Caco-2 (cell line): ENCODE results near the gene ZDHHC13. TPM values are rescaled to one million over a fixed set of nuclear protein-coding genes. Genes with fewer than 3 reads are reported as not detected.

ENCODE experiments used
- BruUV-seq: library from RNA; stranded (reverse); fragments of 400-500 nt; replicated peaks from 2 replicates; lab custom pipeline; 2021; lab: Mats Ljungman, UMichigan
- CTCF ChIA-PET: fragments of 300-600 bp; sonication (Branson Sonifier 250); formaldehyde crosslinking; loops from one replicate; lab custom pipeline; 2022; ENCODE audit warnings: antibody characterized with exemption; lab: Charles Lee
- POLR2A ChIA-PET: fragments of 300-600 bp; sonication (Branson Sonifier 250); formaldehyde crosslinking; loops from one replicate; lab custom pipeline; 2022; ENCODE audit warnings: antibody characterized with exemption; lab: Charles Lee
- DNase-seq, 2 experiments: peaks; one replicate each; pipeline versions ENCODE4 v3.0.0 to v3.0.0-alpha.2; 2020 to 2022
- H3K27me3 ChIP-seq: replicated peaks from 2 replicates; pipeline ENCODE4 v1.6.0; 2011; ENCODE audit warnings: low read length; ENCODE audit not compliant: control insufficient read depth, insufficient read depth
- H3K36me3 ChIP-seq: 2 replicates; pipeline ENCODE4 v1.5.1; 2011; ENCODE audit warnings: low read length; ENCODE audit not compliant: control insufficient read depth, insufficient read depth
- H3K4me1 ChIP-seq: fragments of 250-450 bp; sonication (Bioruptor Pico); 2 replicates; pipeline ENCODE4 v1.5.1; 2020; ENCODE audit warnings: mild to moderate bottlenecking
- H3K4me3 ChIP-seq: 2 replicates; pipeline ENCODE4 v1.5.1; 2011; ENCODE audit warnings: low read depth, mild to moderate bottlenecking, control low read depth, low read length
- H3K9me3 ChIP-seq: fragments of 250-450 bp; sonication (Bioruptor Pico); 2 replicates; pipeline ENCODE4 v1.5.1; 2020; ENCODE audit warnings: mild to moderate bottlenecking, moderate library complexity
- H3K27ac Mint-ChIP-seq: one replicate; pipeline ENCODE4 v1.8.0; 2022; ENCODE audit warnings: mixed read lengths; ENCODE audit not compliant: unreplicated experiment
- H3K27me3 Mint-ChIP-seq: one replicate; pipeline ENCODE4 v1.8.0; 2022; ENCODE audit warnings: mixed read lengths; ENCODE audit not compliant: insufficient read depth, unreplicated experiment
- H3K36me3 Mint-ChIP-seq: one replicate; pipeline ENCODE4 v1.8.0; 2022; ENCODE audit warnings: mild to moderate bottlenecking, mixed read lengths; ENCODE audit not compliant: insufficient read depth, unreplicated experiment
- H3K4me1 Mint-ChIP-seq: one replicate; pipeline ENCODE4 v1.8.0; 2022; ENCODE audit warnings: low read depth, mixed read lengths; ENCODE audit not compliant: unreplicated experiment
- H3K4me3 Mint-ChIP-seq: one replicate; pipeline ENCODE4 v1.8.0; 2022; ENCODE audit warnings: mild to moderate bottlenecking, moderate library complexity, mixed read lengths; ENCODE audit not compliant: unreplicated experiment
- H3K9me3 Mint-ChIP-seq: one replicate; pipeline ENCODE4 v1.8.0; 2022; ENCODE audit warnings: mixed read lengths; ENCODE audit not compliant: unreplicated experiment
- intact Hi-C: fragments of 100-400 bp; cut with micrococcal nuclease; formaldehyde crosslinking; loops from one replicate; pipeline ENCODE4 v1.10.0; 2022; ENCODE audit not compliant: unreplicated experiment
- total RNA-seq: library from RNA; stranded (reverse); gene quantifications from 2 replicates; pipeline ENCODE4 v1.2.3, GENCODE V29; 2022
- TF ChIP-seq, protein P1 (sequence below), 2 experiments: fragments of 200-600 bp in 1 of 2; IDR thresholded peaks; 1 replicate in 1 of 2; 2 replicates in 1 of 2; pipeline versions ENCODE4 v1.5.1 to v1.8.0; 2011 to 2022; ENCODE audit warnings: antibody characterized with exemption in 1 of 2, control low read depth in 1 of 2, inconsistent platforms in 1 of 2, low read depth in 1 of 2, low read length in 1 of 2, mild to moderate bottlenecking in 1 of 2, moderate library complexity in 1 of 2; ENCODE audit not compliant: insufficient read depth in 1 of 2, severe bottlenecking in 1 of 2, unreplicated experiment in 1 of 2

The ZDHHC13 gene
- total RNA-seq, 1 experiment from 2014 or later = 21.8 TPM

DNA sequence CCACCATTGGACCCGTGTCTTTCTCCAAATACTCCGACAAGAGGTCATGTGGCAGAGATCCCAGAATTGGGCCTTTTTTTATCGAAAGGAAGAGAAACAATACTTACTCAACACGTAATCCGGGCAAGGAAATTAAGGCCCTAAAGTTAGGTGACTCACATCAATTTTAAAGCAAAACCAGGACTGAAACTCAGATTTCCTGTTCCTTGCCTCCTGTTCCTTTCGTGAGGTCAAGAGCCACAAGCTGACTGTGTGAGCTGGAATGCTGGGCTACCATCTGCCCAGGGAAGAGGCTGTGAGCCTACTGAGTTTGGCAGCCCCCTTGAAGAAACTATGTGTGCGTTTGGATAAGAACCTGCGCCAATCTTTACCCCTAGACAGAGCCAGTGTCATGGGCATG lies 29.3 kb upstream of the ZDHHC13 start:
- ChIA-PET CTCF (interaction anchor here (2.0 kb wide), 1 partner anchor 11 kb away, joined by 9 read pairs; no protein-coding TSS in a partner anchor), POLR2A (no interaction called here)
- Mint-ChIP-seq H3K27me3 (peaks cover 8% of the 10 kb centered on the region), H3K9me3 (peaks cover 17% of the 10 kb centered on the region), H3K36me3 (no peaks in the 10 kb centered on the region), H3K4me1 (peaks cover 8% of the 10 kb centered on the region), H3K27ac (no peak overlapping the region), H3K4me3 (no peak overlapping the region)
- no TSS peak for BruUV-seq
- DNase-seq = no peak
- TF ChIP-seq, protein P1, sequence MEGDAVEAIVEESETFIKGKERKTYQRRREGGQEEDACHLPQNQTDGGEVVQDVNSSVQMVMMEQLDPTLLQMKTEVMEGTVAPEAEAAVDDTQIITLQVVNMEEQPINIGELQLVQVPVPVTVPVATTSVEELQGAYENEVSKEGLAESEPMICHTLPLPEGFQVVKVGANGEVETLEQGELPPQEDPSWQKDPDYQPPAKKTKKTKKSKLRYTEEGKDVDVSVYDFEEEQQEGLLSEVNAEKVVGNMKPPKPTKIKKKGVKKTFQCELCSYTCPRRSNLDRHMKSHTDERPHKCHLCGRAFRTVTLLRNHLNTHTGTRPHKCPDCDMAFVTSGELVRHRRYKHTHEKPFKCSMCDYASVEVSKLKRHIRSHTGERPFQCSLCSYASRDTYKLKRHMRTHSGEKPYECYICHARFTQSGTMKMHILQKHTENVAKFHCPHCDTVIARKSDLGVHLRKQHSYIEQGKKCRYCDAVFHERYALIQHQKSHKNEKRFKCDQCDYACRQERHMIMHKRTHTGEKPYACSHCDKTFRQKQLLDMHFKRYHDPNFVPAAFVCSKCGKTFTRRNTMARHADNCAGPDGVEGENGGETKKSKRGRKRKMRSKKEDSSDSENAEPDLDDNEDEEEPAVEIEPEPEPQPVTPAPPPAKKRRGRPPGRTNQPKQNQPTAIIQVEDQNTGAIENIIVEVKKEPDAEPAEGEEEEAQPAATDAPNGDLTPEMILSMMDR (IDR thresholded peaks at IDR 0.05; ENCODE audit: insufficient read depth in 1 of 2, low read depth in 1 of 2, low read length in 1 of 2, severe bottlenecking in 1 of 2, unreplicated experiment in 1 of 2) = no peak
- Histone ChIP-seq H3K4me1 (no peaks in the 10 kb centered on the region), H3K9me3 (no peaks in the 10 kb centered on the region), H3K27me3 (no peaks in the 10 kb centered on the region), H3K36me3 (no peaks in the 10 kb centered on the region), H3K4me3 (no peak overlapping the region)
- intact Hi-C loops = no loop called here

DNA sequence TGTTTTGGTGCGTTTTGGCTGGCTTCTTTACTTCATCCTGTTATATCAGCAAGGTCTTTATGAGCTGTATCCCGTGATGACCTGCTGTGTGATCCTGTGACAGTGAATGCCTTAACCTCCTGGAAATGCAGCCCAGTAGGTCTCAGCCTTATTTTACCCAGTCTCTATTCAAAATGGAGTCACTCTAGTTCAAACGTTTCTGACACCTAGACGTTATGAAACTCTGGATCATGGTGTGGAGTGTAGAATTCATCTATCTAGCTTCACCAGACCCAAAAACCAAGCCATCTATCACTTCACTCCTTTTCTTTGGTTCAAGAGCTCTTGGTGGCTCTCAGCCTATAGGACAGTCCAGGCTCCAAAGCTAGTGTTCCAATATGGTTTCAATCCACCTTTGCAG lies 28.2 kb upstream of the ZDHHC13 start:
- TF ChIP-seq, protein P1 (IDR thresholded peaks at IDR 0.05; ENCODE audit: insufficient read depth in 1 of 2, low read depth in 1 of 2, low read length in 1 of 2, severe bottlenecking in 1 of 2, unreplicated experiment in 1 of 2) = no peak
- Mint-ChIP-seq H3K27ac (no peak overlapping the region), H3K4me1 (peaks cover 8% of the 10 kb centered on the region), H3K27me3 (peaks cover 8% of the 10 kb centered on the region), H3K9me3 (peaks cover 17% of the 10 kb centered on the region), H3K36me3 (no peaks in the 10 kb centered on the region), H3K4me3 (no peak overlapping the region)
- Histone ChIP-seq H3K4me1 (no peaks in the 10 kb centered on the region), H3K9me3 (no peaks in the 10 kb centered on the region), H3K36me3 (no peaks in the 10 kb centered on the region), H3K4me3 (no peak overlapping the region), H3K27me3 (no peaks in the 10 kb centered on the region; the same call in 1 of the 2 replicates)
- ChIA-PET CTCF (interaction anchor here (2.0 kb wide), 1 partner anchor 12 kb away, joined by 9 read pairs; no protein-coding TSS in a partner anchor), POLR2A (no interaction called here)
- intact Hi-C loops = no loop called here
- BruUV-seq = no TSS peak
- DNase-seq = no peak

DNA sequence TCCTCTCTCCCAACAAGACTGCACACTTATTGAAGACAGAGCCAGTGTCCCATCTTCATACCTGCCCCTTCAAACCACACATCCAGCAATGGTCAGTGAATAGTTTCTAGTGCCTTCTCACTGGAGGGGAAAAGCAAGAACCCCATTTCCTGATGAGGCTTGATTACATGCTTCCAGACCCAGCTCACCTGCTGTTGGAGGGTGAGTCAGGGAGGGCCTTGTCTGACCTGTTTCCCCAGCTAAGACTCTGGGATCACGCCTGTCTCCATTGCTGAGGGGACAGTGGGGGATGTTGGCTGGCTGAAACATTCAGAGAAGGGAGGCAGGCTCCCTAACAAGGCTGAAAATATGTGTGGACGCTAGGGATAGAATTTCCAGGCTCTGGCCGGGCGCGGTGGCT lies 27.5 kb upstream of the ZDHHC13 start:
- DNase-seq = no peak
- ChIA-PET POLR2A (no interaction called here), CTCF (interaction anchor here (0.7 to 2.0 kb wide), 2 partner anchors 13 to 169 kb away, joined by 4 to 9 read pairs; no protein-coding TSS in a partner anchor)
- H3K9me3 ChIP-seq = no peaks in the 10 kb centered on the region
- Mint-ChIP-seq H3K27me3 (peaks cover 6% of the 10 kb centered on the region), H3K4me3 (no peak overlapping the region), H3K27ac (no peak overlapping the region), H3K9me3 (peaks cover 17% of the 10 kb centered on the region), H3K4me1 (peaks cover 8% of the 10 kb centered on the region), H3K36me3 (no peaks in the 10 kb centered on the region)
- no peaks in the 10 kb centered on the region for H3K36me3 ChIP-seq
- no TSS peak for BruUV-seq
- intact Hi-C loops = no loop called here
- TF ChIP-seq, protein P1 (IDR thresholded peaks at IDR 0.05; ENCODE audit: insufficient read depth in 1 of 2, low read depth in 1 of 2, low read length in 1 of 2, severe bottlenecking in 1 of 2, unreplicated experiment in 1 of 2) = no peak
- no peak overlapping the region for H3K4me3 ChIP-seq
- no peaks in the 10 kb centered on the region; the same call in 1 of the 2 replicates for H3K27me3 ChIP-seq
- H3K4me1 ChIP-seq = no peaks in the 10 kb centered on the region
